Thyroid gland (tissue), 4 donors: Measurements from ENCODE around the gene STX2.

Experiments
- CTCF ChIP-seq, 6 experiments: fragments of 200-600 bp in 3 of 6; fragments of 450-650 bp in 3 of 6; sonication (generic) in 3 of 6; IDR thresholded peaks; one replicate each; pipeline ENCODE4 v1.5.1; 2016 to 2019; ENCODE audit warnings: antibody characterized with exemption in 6 of 6, mild to moderate bottlenecking in 2 of 6, inconsistent platforms in 1 of 6, moderate library complexity in 1 of 6
- POLR2A ChIP-seq, 2 donors: fragments of 450-650 bp; IDR thresholded peaks; one replicate each; pipeline ENCODE4 v1.6.1; 2017; ENCODE audit warnings: antibody characterized with exemption in 2 of 2, mild to moderate bottlenecking in 2 of 2, moderate library complexity in 1 of 2

GRCh38 chr12:130828895-130829294 is 10.2 kb downstream of the STX2 start:
- TF ChIP-seq POLR2A (IDR thresholded peaks at IDR 0.05) (no peak), CTCF (IDR thresholded peaks at IDR 0.05) (no peak)
